ENCODE measurements around the gene TCL1B. TPM values are rescaled to one million over a fixed set of nuclear protein-coding genes. Genes with fewer than 3 reads are reported as not detected.

Gene TCL1B
- total RNA-seq, result not detected in 2 replicates

GRCh38 chr14:95685978-95686922, at the start of gene TCL1B:
TCL1B (plus strand) TSS chr14:95686426; CDS start chr14:95686468, 42 bp downstream.
- peaks cover 6% of the 10 kb centered on the region for H3K27me3 Mint-ChIP-seq (ENCODE audit: low read depth)
- intact Hi-C loops (cut with micrococcal nuclease), result no loop called here
- no peaks in the 10 kb centered on the region for H3K36me3 Mint-ChIP-seq (ENCODE audit: low read depth)
- H3K9me3 Mint-ChIP-seq, result no peaks in the 10 kb centered on the region
- H3K4me1 Mint-ChIP-seq (ENCODE audit: low read depth), result no peaks in the 10 kb centered on the region
- H3K4me3 Mint-ChIP-seq (ENCODE audit: low read depth), result no peak within 1 kb of the TSS
- H3K27ac Mint-ChIP-seq, result no peak within 1 kb of the TSS
- no peak for DNase-seq (ENCODE audit: low spot score)

DNA sequence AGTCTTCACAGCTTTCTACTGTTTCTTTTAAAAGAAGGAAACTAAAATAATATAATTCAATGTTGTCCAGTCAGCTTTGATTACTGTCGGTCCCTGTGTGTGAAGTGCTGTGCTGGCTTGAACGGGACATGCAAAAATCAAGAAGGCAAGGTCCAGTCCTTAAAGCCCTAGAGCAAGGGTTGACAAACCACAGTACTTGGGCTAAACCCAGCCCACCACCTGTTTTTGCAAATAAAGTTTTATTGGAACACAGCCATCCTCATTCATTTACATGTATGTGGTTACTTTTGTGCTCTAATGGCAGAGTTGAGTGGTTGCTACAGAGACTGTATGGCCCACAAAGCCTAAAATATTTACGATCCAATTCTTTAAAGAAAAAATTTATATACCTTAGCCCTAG, 41.2 kb upstream of the TCL1B start:
- no peaks in the 10 kb centered on the region for H3K27me3 Mint-ChIP-seq (ENCODE audit: low read depth)
- intact Hi-C loops (cut with micrococcal nuclease), result no loop called here
- no peaks in the 10 kb centered on the region for H3K9me3 Mint-ChIP-seq
- no peaks in the 10 kb centered on the region for H3K4me1 Mint-ChIP-seq (ENCODE audit: low read depth)
- H3K4me3 Mint-ChIP-seq (ENCODE audit: low read depth), result no peak overlapping the region
- no peaks in the 10 kb centered on the region for H3K36me3 Mint-ChIP-seq (ENCODE audit: low read depth)
- DNase-seq (ENCODE audit: low spot score), result no peak
- H3K27ac Mint-ChIP-seq, result no peak overlapping the region

DNA sequence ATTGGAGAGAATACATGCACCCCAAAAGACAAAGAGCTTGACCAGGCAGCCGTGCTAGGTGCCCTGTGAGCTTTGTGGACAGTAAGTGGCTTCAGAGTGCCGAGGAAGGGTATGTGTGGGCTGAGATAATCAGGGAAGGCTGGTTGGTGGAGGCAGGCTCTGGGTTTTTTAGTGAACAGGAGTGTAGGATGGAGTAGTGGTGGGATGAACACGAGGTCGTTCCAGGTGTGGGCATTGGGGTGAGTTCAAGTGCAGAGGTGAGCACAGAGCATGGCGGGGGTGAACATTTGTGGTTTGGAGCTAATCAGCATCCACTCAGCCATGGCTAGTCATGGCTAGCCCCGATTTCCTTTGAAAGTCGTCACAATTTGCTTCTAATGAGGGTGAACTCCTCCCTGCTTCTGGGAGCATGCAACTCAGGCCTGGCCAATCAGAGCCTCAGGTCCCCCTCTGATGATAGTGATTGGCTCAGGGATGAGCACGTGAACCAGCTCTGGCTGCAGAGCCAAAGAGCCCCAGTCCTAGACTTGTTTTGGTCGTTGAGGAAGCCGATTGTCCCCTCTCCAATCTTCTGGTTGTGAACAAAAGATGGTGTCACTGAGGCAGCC, 40.7 kb upstream of the TCL1B start:
- no peak for DNase-seq (ENCODE audit: low spot score)
- no peak overlapping the region for H3K27ac Mint-ChIP-seq
- no peaks in the 10 kb centered on the region for H3K4me1 Mint-ChIP-seq (ENCODE audit: low read depth)
- no peaks in the 10 kb centered on the region for H3K27me3 Mint-ChIP-seq (ENCODE audit: low read depth)
- intact Hi-C loops (cut with micrococcal nuclease), result no loop called here
- no peaks in the 10 kb centered on the region for H3K36me3 Mint-ChIP-seq (ENCODE audit: low read depth)
- H3K4me3 Mint-ChIP-seq (ENCODE audit: low read depth), result no peak overlapping the region
- H3K9me3 Mint-ChIP-seq, result no peaks in the 10 kb centered on the region

DNA sequence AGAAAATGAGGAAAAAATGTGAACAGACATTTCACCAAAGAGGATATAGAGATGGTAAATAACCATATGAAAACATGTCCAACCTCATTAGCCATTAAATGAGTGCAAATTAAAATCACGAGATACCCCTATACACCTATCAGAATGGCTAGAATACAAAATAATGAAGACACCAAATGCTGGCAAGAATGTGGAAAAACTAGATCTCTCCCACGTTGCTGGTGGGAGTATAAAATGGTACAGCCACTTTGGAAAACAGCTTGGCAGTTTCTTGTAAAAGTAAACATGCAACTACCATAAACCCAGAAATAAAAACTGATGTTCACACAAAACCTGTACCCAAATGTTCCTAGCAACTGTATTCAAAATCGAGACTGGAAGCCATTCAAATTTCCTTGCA, 38.3 kb upstream of the TCL1B start:
- Mint-ChIP-seq H3K36me3 (ENCODE audit: low read depth) (no peaks in the 10 kb centered on the region), H3K4me1 (ENCODE audit: low read depth) (peaks cover 2% of the 10 kb centered on the region)
- no peak for DNase-seq (ENCODE audit: low spot score)

DNA sequence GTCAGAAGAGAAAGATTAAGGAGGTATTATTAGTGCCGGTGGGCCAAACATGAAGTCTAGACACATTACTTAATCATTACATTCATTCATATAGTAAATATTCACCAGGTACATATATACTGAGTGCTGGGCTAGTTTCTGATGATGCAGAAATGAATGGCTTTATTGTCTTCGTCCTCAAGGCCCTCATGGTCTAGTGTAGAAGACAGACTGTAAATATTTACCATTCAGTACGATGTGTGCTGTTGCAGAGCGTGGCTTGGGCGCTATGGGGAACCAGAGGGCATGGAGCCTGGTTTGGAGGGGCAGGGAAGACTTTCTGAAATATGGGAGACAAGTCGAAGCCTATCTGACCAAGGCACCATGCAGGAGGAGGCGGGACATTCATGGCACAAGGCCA, 37.0 kb upstream of the TCL1B start:
- H3K27ac Mint-ChIP-seq, result no peak overlapping the region
- intact Hi-C loops (cut with micrococcal nuclease), result no loop called here
- H3K9me3 Mint-ChIP-seq, result no peaks in the 10 kb centered on the region
- H3K4me3 Mint-ChIP-seq (ENCODE audit: low read depth), result no peak overlapping the region
- DNase-seq (ENCODE audit: low spot score), result no peak
- H3K36me3 Mint-ChIP-seq (ENCODE audit: low read depth), result no peaks in the 10 kb centered on the region
- H3K4me1 Mint-ChIP-seq (ENCODE audit: low read depth), result peaks cover 2% of the 10 kb centered on the region
- H3K27me3 Mint-ChIP-seq (ENCODE audit: low read depth), result no peaks in the 10 kb centered on the region

More for the DNA sequence above, 38.3 kb upstream of the TCL1B start:
- no peak overlapping the region for H3K27ac Mint-ChIP-seq
- H3K27me3 Mint-ChIP-seq (ENCODE audit: low read depth), result no peaks in the 10 kb centered on the region
- intact Hi-C loops (cut with micrococcal nuclease), result no loop called here
- H3K4me3 Mint-ChIP-seq (ENCODE audit: low read depth), result no peak overlapping the region
- no peaks in the 10 kb centered on the region for H3K9me3 Mint-ChIP-seq

GRCh38 chr14:95651028-95651427, 35.2 kb upstream of the TCL1B start:
- no peaks in the 10 kb centered on the region for H3K9me3 Mint-ChIP-seq

GRCh38 chr14:95651821-95652583, 34.2 kb upstream of the TCL1B start:
- DNase-seq (ENCODE audit: low spot score), result no peak
- no peaks in the 10 kb centered on the region for H3K36me3 Mint-ChIP-seq (ENCODE audit: low read depth)
- no peaks in the 10 kb centered on the region for H3K27me3 Mint-ChIP-seq (ENCODE audit: low read depth)
- H3K4me3 Mint-ChIP-seq (ENCODE audit: low read depth), result no peak overlapping the region
- intact Hi-C loops (cut with micrococcal nuclease), result no loop called here
- no peaks in the 10 kb centered on the region for H3K9me3 Mint-ChIP-seq
- peaks cover 2% of the 10 kb centered on the region for H3K4me1 Mint-ChIP-seq (ENCODE audit: low read depth)
- no peak overlapping the region for H3K27ac Mint-ChIP-seq

More at GRCh38 chr14:95651028-95651427, 35.2 kb upstream of the TCL1B start:
- peaks cover 2% of the 10 kb centered on the region for H3K4me1 Mint-ChIP-seq (ENCODE audit: low read depth)
- no peak overlapping the region for H3K4me3 Mint-ChIP-seq (ENCODE audit: low read depth)
- intact Hi-C loops (cut with micrococcal nuclease), result no loop called here
- H3K27me3 Mint-ChIP-seq (ENCODE audit: low read depth), result no peaks in the 10 kb centered on the region
- DNase-seq (ENCODE audit: low spot score), result no peak
- no peak overlapping the region for H3K27ac Mint-ChIP-seq
- no peaks in the 10 kb centered on the region for H3K36me3 Mint-ChIP-seq (ENCODE audit: low read depth)

DNA sequence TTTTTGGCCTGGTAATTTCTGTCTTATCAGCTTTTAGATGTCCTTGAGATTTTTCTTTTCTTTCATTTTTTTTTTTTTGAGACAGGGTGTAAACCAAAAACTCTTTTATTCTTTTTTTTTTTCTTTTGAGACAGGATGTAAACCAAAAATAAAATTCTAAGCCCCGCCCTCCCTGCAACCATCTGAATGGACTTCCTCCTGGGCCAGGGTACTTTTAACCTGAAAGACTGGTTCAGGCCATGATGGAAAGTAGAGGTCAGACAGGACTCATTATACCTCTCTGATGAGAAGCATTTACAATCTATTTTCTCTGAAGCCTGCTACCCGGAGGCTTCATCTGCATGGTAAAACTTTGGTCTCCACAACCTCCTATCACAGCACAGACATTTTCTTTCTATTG, 33.5 kb upstream of the TCL1B start:
- Mint-ChIP-seq H3K4me3 (ENCODE audit: low read depth) (no peak overlapping the region), H3K9me3 (no peaks in the 10 kb centered on the region), H3K27ac (no peak overlapping the region), H3K27me3 (ENCODE audit: low read depth) (no peaks in the 10 kb centered on the region), H3K4me1 (ENCODE audit: low read depth) (peaks cover 2% of the 10 kb centered on the region), H3K36me3 (ENCODE audit: low read depth) (no peaks in the 10 kb centered on the region)
- intact Hi-C loops (cut with micrococcal nuclease), result no loop called here
- DNase-seq (ENCODE audit: low spot score), result no peak

- DNase-seq (ENCODE audit: low spot score), result no peak
- no peak overlapping the region for H3K27ac Mint-ChIP-seq
- H3K36me3 Mint-ChIP-seq (ENCODE audit: low read depth), result no peaks in the 10 kb centered on the region
- peaks cover 2% of the 10 kb centered on the region for H3K4me1 Mint-ChIP-seq (ENCODE audit: low read depth)
- H3K9me3 Mint-ChIP-seq, result no peaks in the 10 kb centered on the region
- intact Hi-C loops (cut with micrococcal nuclease), result no loop called here
- no peaks in the 10 kb centered on the region for H3K27me3 Mint-ChIP-seq (ENCODE audit: low read depth)
- H3K4me3 Mint-ChIP-seq (ENCODE audit: low read depth), result no peak overlapping the region
These were observed 30.8 kb upstream of the TCL1B start for GRCh38 chr14:95655461-95655860.

DNA sequence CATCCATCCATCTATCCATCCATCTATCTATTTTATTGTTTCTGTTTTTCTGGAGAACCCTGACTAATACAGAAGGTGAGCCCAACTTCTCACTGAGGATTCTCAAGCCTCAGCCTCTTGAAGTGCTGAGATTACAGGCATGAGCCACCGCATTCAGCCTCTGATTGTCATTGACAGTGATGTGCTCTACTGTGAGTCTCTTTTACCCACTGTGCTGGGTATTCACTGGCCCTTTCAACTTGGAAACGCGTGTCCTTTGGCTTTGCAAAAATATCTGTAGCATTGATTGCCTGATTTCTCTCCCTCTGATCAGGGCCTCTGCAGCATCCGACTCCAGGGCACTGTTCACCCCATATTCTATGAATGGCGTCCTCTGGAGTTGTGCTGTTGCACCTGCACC, 29.6 kb upstream of the TCL1B start:
- no peak overlapping the region for H3K27ac Mint-ChIP-seq

DNA sequence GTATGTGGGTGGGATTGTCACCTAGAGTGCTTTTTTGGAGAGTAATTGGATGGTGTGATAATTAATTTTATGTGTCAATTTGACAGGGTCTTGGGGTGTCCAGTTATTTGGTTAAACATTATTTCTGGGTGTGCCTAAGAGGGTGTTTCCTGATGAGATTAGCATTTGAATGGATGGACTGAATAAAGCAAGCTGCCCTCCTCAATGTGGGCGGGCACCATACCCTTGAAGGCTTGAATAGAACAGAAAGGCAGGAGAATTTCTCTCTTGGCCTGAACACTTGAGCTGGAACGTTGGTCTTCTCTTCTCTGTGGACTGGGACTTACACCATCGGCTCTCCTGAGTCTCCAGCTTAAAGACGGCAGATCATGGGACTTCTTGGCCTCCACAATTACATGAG, 28.8 kb upstream of the TCL1B start:
- no peak for DNase-seq (ENCODE audit: low spot score)
- intact Hi-C loops (cut with micrococcal nuclease), result no loop called here
- H3K27me3 Mint-ChIP-seq (ENCODE audit: low read depth), result no peaks in the 10 kb centered on the region
- H3K4me1 Mint-ChIP-seq (ENCODE audit: low read depth), result peaks cover 2% of the 10 kb centered on the region
- H3K4me3 Mint-ChIP-seq (ENCODE audit: low read depth), result no peak overlapping the region
- H3K9me3 Mint-ChIP-seq, result no peaks in the 10 kb centered on the region
- no peak overlapping the region for H3K27ac Mint-ChIP-seq
- no peaks in the 10 kb centered on the region for H3K36me3 Mint-ChIP-seq (ENCODE audit: low read depth)

More for the DNA sequence above, 29.6 kb upstream of the TCL1B start:
- no peaks in the 10 kb centered on the region for H3K9me3 Mint-ChIP-seq
- no peaks in the 10 kb centered on the region for H3K27me3 Mint-ChIP-seq (ENCODE audit: low read depth)
- no peaks in the 10 kb centered on the region for H3K36me3 Mint-ChIP-seq (ENCODE audit: low read depth)
- DNase-seq (ENCODE audit: low spot score), result no peak
- H3K4me1 Mint-ChIP-seq (ENCODE audit: low read depth), result peaks cover 2% of the 10 kb centered on the region
- intact Hi-C loops (cut with micrococcal nuclease), result no loop called here
- no peak overlapping the region for H3K4me3 Mint-ChIP-seq (ENCODE audit: low read depth)

- intact Hi-C loops (cut with micrococcal nuclease), result no loop called here
- Mint-ChIP-seq H3K4me1 (ENCODE audit: low read depth) (peaks cover 2% of the 10 kb centered on the region), H3K27ac (no peak overlapping the region), H3K27me3 (ENCODE audit: low read depth) (no peaks in the 10 kb centered on the region), H3K9me3 (no peaks in the 10 kb centered on the region), H3K4me3 (ENCODE audit: low read depth) (no peak overlapping the region), H3K36me3 (ENCODE audit: low read depth) (no peaks in the 10 kb centered on the region)
- DNase-seq (ENCODE audit: low spot score), result no peak
These were observed 26.8 kb upstream of the TCL1B start for GRCh38 chr14:95659293-95659989.

Measured in activated T-helper 2 cell treated with anti-CD3 and anti-CD28 coated beads, Interferon-gamma antibody, Interleukin-2, Interleukin-4, amounts not matched to agents 10 μg/mL and 5 μg/mL and 100 μg/mL, durations not matched to agents 14 hours and 24 hours and 36 hours (primary cell).